HUES6 (cell line): ENCODE measurements around the gene CDC6.

ENCODE experiments used
- H3K27ac ChIP-seq: 2 replicates; pipeline ENCODE4 v1.7.0; 2013; ENCODE audit warnings: low read depth, mild to moderate bottlenecking, low read length, inconsistent platforms
- H3K27me3 ChIP-seq: 2 replicates; pipeline ENCODE4 v1.6.1; 2013; ENCODE audit warnings: low read length; ENCODE audit not compliant: control insufficient read depth, insufficient read depth
- H3K36me3 ChIP-seq: 2 replicates; pipeline ENCODE4 v1.6.1; 2013; ENCODE audit warnings: low read length; ENCODE audit not compliant: control insufficient read depth, insufficient read depth
- H3K4me1 ChIP-seq: 2 replicates; pipeline ENCODE4 v1.6.1; 2013; ENCODE audit warnings: low read length; ENCODE audit not compliant: control insufficient read depth, insufficient read depth
- H3K4me3 ChIP-seq: 2 replicates; pipeline ENCODE4 v1.5.1; 2013; ENCODE audit warnings: low read depth, low read length
- H3K9ac ChIP-seq: one replicate; pipeline ENCODE4 v1.6.1; 2013; ENCODE audit warnings: mild to moderate bottlenecking, low read length
- H3K9me3 ChIP-seq: 2 replicates; pipeline ENCODE4 v1.6.1; 2013; ENCODE audit warnings: low read depth, low read length; ENCODE audit not compliant: control insufficient read depth, insufficient read depth

Gene CDC6

DNA sequence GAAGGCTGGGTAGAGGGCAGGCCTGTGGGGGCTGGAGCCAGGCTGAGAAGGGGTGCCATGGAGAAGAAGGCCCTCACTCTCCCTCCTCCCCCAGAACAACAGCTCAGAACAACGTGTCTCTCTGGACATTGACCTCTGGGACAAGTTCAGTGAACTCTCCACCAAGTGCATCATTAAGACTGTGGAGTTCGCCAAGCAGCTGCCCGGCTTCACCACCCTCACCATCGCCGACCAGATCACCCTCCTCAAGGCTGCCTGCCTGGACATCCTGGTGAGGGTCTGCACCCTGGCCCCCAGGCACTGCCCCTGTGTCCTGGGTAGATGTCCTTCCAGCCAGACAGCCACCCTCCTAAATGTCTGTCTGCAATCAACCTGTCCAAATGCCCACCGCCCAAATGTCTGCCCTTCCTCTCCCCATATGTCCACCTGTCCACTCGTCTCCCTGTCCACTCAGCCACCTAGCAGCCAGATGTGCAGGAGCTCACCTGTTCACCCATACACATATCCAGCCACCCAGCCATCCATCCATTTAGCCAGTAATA is 64.6 kb downstream of the CDC6 start:
- Histone ChIP-seq H3K36me3 (peaks cover 16% of the 10 kb centered on the region; the same call in 1 of the 2 replicates), H3K9me3 (no peaks in the 10 kb centered on the region), H3K4me1 (peaks cover 37% of the 10 kb centered on the region), H3K4me3 (no peak overlapping the region), H3K27ac (no peak overlapping the region), H3K9ac (no peak overlapping the region), H3K27me3 (peaks cover 36% of the 10 kb centered on the region)

GRCh38 chr17:40352779-40353394 is 65.2 kb downstream of the CDC6 start:
- Histone ChIP-seq H3K27ac (no peak overlapping the region), H3K36me3 (peaks cover 16% of the 10 kb centered on the region; the same call in 1 of the 2 replicates), H3K9me3 (no peaks in the 10 kb centered on the region), H3K27me3 (peaks cover 32% of the 10 kb centered on the region), H3K9ac (no peak overlapping the region), H3K4me1 (peaks cover 33% of the 10 kb centered on the region), H3K4me3 (no peak overlapping the region)
